H9 (cell line): ENCODE results near the gene VEGFD. TPM values are rescaled to one million over a fixed set of nuclear protein-coding genes. Genes with fewer than 3 reads are reported as not detected.

Experiments used
- DNase-seq: peaks from one replicate; pipeline ENCODE4 v3.0.0-alpha.2; 2017
- H2AFZ ChIP-seq: one replicate; pipeline ENCODE4 v1.6.1; 2013; ENCODE audit warnings: mild to moderate bottlenecking, low read length, control low read depth, moderate library complexity
- H2AK5ac ChIP-seq: 2 replicates; pipeline ENCODE4 v1.6.1; 2013; ENCODE audit warnings: low read length, control low read depth, mixed read lengths; ENCODE audit not compliant: insufficient read length
- H2BK120ac ChIP-seq: one replicate; pipeline ENCODE4 v1.6.1; 2013; ENCODE audit warnings: low read depth, mild to moderate bottlenecking, low read length, control low read depth, inconsistent platforms; ENCODE audit not compliant: poor library complexity, severe bottlenecking
- H2BK12ac ChIP-seq: 2 replicates; pipeline ENCODE4 v1.6.1; 2013; ENCODE audit warnings: low read length, control low read depth, mixed read lengths, low read depth; ENCODE audit not compliant: insufficient read length
- H2BK15ac ChIP-seq: 2 replicates; pipeline ENCODE4 v1.6.1; 2013; ENCODE audit warnings: low read depth, low read length, control low read depth
- H2BK20ac ChIP-seq: one replicate; pipeline ENCODE4 v1.6.1; 2013; ENCODE audit warnings: low read depth, mild to moderate bottlenecking, low read length, control low read depth, inconsistent platforms; ENCODE audit not compliant: poor library complexity, severe bottlenecking
- H2BK5ac ChIP-seq: 2 replicates; pipeline ENCODE4 v1.6.1; 2013; ENCODE audit warnings: low read length, control low read depth, mixed read lengths; ENCODE audit not compliant: insufficient read length
- H3K14ac ChIP-seq: 2 replicates; pipeline ENCODE4 v1.6.1; 2013; ENCODE audit warnings: low read length, control low read depth; ENCODE audit not compliant: insufficient read depth
- H3K18ac ChIP-seq: 2 replicates; pipeline ENCODE4 v1.6.1; 2013; ENCODE audit warnings: low read depth, mild to moderate bottlenecking, mixed read lengths, low read length, control low read depth; ENCODE audit not compliant: insufficient read length
- H3K23ac ChIP-seq: 2 replicates; pipeline ENCODE4 v1.6.1; 2013; ENCODE audit warnings: low read length, control low read depth, mixed read lengths, low read depth; ENCODE audit not compliant: insufficient read length
- H3K23me2 ChIP-seq: 2 replicates; pipeline ENCODE4 v1.6.1; 2013; ENCODE audit warnings: low read depth, mild to moderate bottlenecking, mixed read lengths, low read length, control low read depth; ENCODE audit not compliant: insufficient read length, poor library complexity, severe bottlenecking
- H3K27ac ChIP-seq: 2 replicates; pipeline ENCODE4 v1.5.1; 2013; ENCODE audit warnings: low read length, control low read depth, mixed read lengths, low read depth; ENCODE audit not compliant: insufficient read length
- H3K27me3 ChIP-seq: 2 replicates; pipeline ENCODE4 v1.6.1; 2013; ENCODE audit warnings: low read length, control low read depth, inconsistent platforms; ENCODE audit not compliant: insufficient read depth
- H3K4ac ChIP-seq: 2 replicates; pipeline ENCODE4 v1.6.1; 2013; ENCODE audit warnings: low read depth, mild to moderate bottlenecking, control low read depth, inconsistent platforms, low read length, moderate library complexity
- H3K4me1 ChIP-seq: 2 replicates; pipeline ENCODE4 v1.6.1; 2013; ENCODE audit warnings: low read length, control low read depth, inconsistent platforms; ENCODE audit not compliant: insufficient read depth
- H3K4me2 ChIP-seq: 2 replicates; pipeline ENCODE4 v1.6.1; 2013; ENCODE audit warnings: low read length, control low read depth, mixed read lengths; ENCODE audit not compliant: insufficient read length, insufficient read depth
- H3K56ac ChIP-seq: 2 replicates; pipeline ENCODE4 v1.6.1; 2013; ENCODE audit warnings: low read depth, mild to moderate bottlenecking, mixed read lengths, low read length, control low read depth; ENCODE audit not compliant: insufficient read length
- H3K79me1 ChIP-seq: 2 replicates; pipeline ENCODE4 v1.6.1; 2013; ENCODE audit warnings: low read depth, mild to moderate bottlenecking, moderate library complexity, low read length, control low read depth, inconsistent platforms; ENCODE audit not compliant: insufficient read depth, poor library complexity, severe bottlenecking
- H3K79me2 ChIP-seq: 2 replicates; pipeline ENCODE4 v1.6.1; 2013; ENCODE audit warnings: low read length, control low read depth, inconsistent platforms; ENCODE audit not compliant: insufficient read depth
- H3K9ac ChIP-seq: 2 replicates; pipeline ENCODE4 v1.6.1; 2013; ENCODE audit warnings: low read length, control low read depth, mixed read lengths; ENCODE audit not compliant: insufficient read length; ENCODE audit errors: extremely low read depth
- H3K9me3 ChIP-seq: one replicate; pipeline ENCODE4 v1.6.1; 2013; ENCODE audit warnings: low read depth, low read length, inconsistent platforms; ENCODE audit not compliant: control insufficient read depth
- H3T11ph ChIP-seq: one replicate; pipeline ENCODE4 v1.6.1; 2013; ENCODE audit warnings: mild to moderate bottlenecking, low read length, control low read depth, inconsistent platforms
- H4K20me1 ChIP-seq: one replicate; pipeline ENCODE4 v1.6.1; 2013; ENCODE audit not compliant: control insufficient read depth, insufficient read length, insufficient read depth
- H4K5ac ChIP-seq: 2 replicates; pipeline ENCODE4 v1.6.1; 2013; ENCODE audit warnings: low read depth, mild to moderate bottlenecking, mixed read lengths, low read length, control low read depth; ENCODE audit not compliant: insufficient read length
- H4K8ac ChIP-seq: replicated peaks from 2 replicates; pipeline ENCODE4 v1.6.1; 2013; ENCODE audit warnings: low read length, control low read depth, mixed read lengths, low read depth; ENCODE audit not compliant: insufficient read length
- H4K91ac ChIP-seq: 2 replicates; pipeline ENCODE4 v1.6.1; 2013; ENCODE audit warnings: low read depth, mild to moderate bottlenecking, moderate library complexity, mixed read lengths, low read length, control low read depth; ENCODE audit not compliant: insufficient read length
- H3K27ac Mint-ChIP-seq, 3 experiments: 2 replicates in 2 of 3; 3 replicates in 1 of 3; pipeline ENCODE4 v1.8.0; 2020 to 2021; ENCODE audit warnings: mixed read lengths in 3 of 3, mild to moderate bottlenecking in 1 of 3, moderate library complexity in 1 of 3
- H3K27me3 Mint-ChIP-seq: 2 replicates; pipeline ENCODE4 v1.8.0; 2021; ENCODE audit warnings: low read depth, mild to moderate bottlenecking, moderate library complexity, mixed read lengths
- H3K36me3 Mint-ChIP-seq, 3 experiments: 2 replicates in 2 of 3; 3 replicates in 1 of 3; pipeline ENCODE4 v1.8.0; 2020 to 2021; ENCODE audit warnings: low read depth in 3 of 3, mixed read lengths in 3 of 3; ENCODE audit not compliant: insufficient read depth in 1 of 3
- H3K4me1 Mint-ChIP-seq, 2 experiments: 2 replicates each; pipeline ENCODE4 v1.8.0; 2020; ENCODE audit warnings: mixed read lengths in 2 of 2
- H3K4me3 Mint-ChIP-seq, 2 experiments: 2 replicates in 1 of 2; 3 replicates in 1 of 2; pipeline ENCODE4 v1.8.0; 2020 to 2021; ENCODE audit warnings: mild to moderate bottlenecking in 2 of 2, mixed read lengths in 2 of 2, moderate library complexity in 1 of 2
- H3K9me3 Mint-ChIP-seq, 2 experiments: 2 replicates in 1 of 2; 3 replicates in 1 of 2; pipeline ENCODE4 v1.8.0; 2020; ENCODE audit warnings: mild to moderate bottlenecking in 2 of 2, mixed read lengths in 2 of 2, moderate library complexity in 1 of 2
- CTCF ChIP-seq: fragments of 200-600 bp; sonication (generic); conservative IDR thresholded peaks from 3 replicates; pipeline ENCODE4 v1.8.0; 2021; ENCODE audit warnings: antibody characterized with exemption, mild to moderate bottlenecking
- WGBS: extraction: QIAGEN DNeasy Blood & Tissue Kit; methylation state at CpG from one replicate; pipeline ENCODE4 v1.1.7; 2013; ENCODE audit warnings: missing lambda C conversion rate, low lambda C conversion rate, mixed read lengths; ENCODE audit not compliant: insufficient read length; ENCODE audit errors: extremely low coverage; 5-methylcytosine and 5-hydroxymethylcytosine counted together
- total RNA-seq: library from RNA; stranded (reverse); gene quantifications from 2 replicates; pipeline ENCODE4 v1.2.1, GENCODE V29; 2021

VEGFD gene
- total RNA-seq, 1 experiment from 2014 or later, result 0.11 TPM

- Histone ChIP-seq H3K23me2 (no peaks in the 10 kb centered on the region), H4K91ac (no peak overlapping the region), H3K23ac (no peak overlapping the region), H2BK20ac (no peak overlapping the region), H2BK120ac (no peak overlapping the region), H3K27me3 (no peaks in the 10 kb centered on the region), H3K79me2 (no peaks in the 10 kb centered on the region), H3K18ac (no peak overlapping the region), H2BK5ac (no peak overlapping the region), H3K14ac (no peak overlapping the region), H3K56ac (no peak overlapping the region), H2AK5ac (no peak overlapping the region), H3K27ac (no peak overlapping the region), H3K4ac (no peak overlapping the region), H2AFZ (no peak overlapping the region), H2BK15ac (no peak overlapping the region), H2BK12ac (no peak overlapping the region), H3K4me1 (no peaks in the 10 kb centered on the region), H3K79me1 (no peaks in the 10 kb centered on the region), H4K20me1 (no peaks in the 10 kb centered on the region), H3K9ac (no peak overlapping the region), H4K5ac (no peak overlapping the region), H3K9me3 (no peaks in the 10 kb centered on the region), H3T11ph (no peak overlapping the region), H3K4me2 (no peak overlapping the region), H4K8ac (no peak overlapping the region)
- Mint-ChIP-seq H3K9me3 (peaks cover 0 to 4% of the 10 kb centered on the region in 2 experiments; a peak in 3 of 5 replicates), H3K4me3 (no peak overlapping the region), H3K36me3 (no peaks in the 10 kb centered on the region), H3K4me1 (no peaks in the 10 kb centered on the region), H3K27ac (no peak overlapping the region), H3K27me3 (peaks cover 6% of the 10 kb centered on the region)
- DNase-seq, result no peak
- no peak for TF ChIP-seq CTCF
- no CpG with 5 or more reads among the region's 2 CpGs for WGBS
Observed at GRCh38 chrX:15358533-15358932, 25.7 kb downstream of the VEGFD start.
